Panc1 (cell line): ENCODE measurements around the gene AMZ1. TPM values are rescaled to one million over a fixed set of nuclear protein-coding genes. Genes with fewer than 3 reads are reported as not detected.

ENCODE experiments used
- ATAC-seq: fragments of 200-7000 bp; cut with Tn5 transposase; 2 replicates; pipeline ENCODE4 v1.9.1; 2020; ENCODE audit warnings: mild to moderate bottlenecking, moderate library complexity
- BruUV-seq: library from RNA; stranded (reverse); fragments of 400-500 nt; replicated peaks from 2 replicates; lab custom pipeline; 2021; lab: Mats Ljungman, UMichigan
- CTCF ChIA-PET: fragments of 300-600 bp; sonication (Branson Sonifier 250); formaldehyde crosslinking; loops from one replicate; lab custom pipeline; 2022; ENCODE audit warnings: antibody characterized with exemption; lab: Charles Lee
- POLR2A ChIA-PET: fragments of 300-600 bp; sonication (Branson Sonifier 250); formaldehyde crosslinking; loops from one replicate; lab custom pipeline; 2022; ENCODE audit warnings: antibody characterized with exemption; lab: Charles Lee
- DNase-seq: peaks from one replicate; pipeline ENCODE4 v3.0.0-alpha.2; 2010; ENCODE audit warnings: low read depth, low spot score
- H3K27ac ChIP-seq: 2 replicates; pipeline ENCODE4 v1.5.1; 2011; ENCODE audit warnings: mild to moderate bottlenecking, low read length, inconsistent platforms
- H3K27me3 ChIP-seq: fragments of 200-500 bp; sonication (Bioruptor generic); 2 replicates; pipeline ENCODE4 v1.6.0; 2014; ENCODE audit warnings: low read length, inconsistent platforms; ENCODE audit not compliant: control insufficient read depth, insufficient read depth
- H3K36me3 ChIP-seq: fragments of 200-500 bp; sonication (Bioruptor generic); 2 replicates; pipeline ENCODE4 v1.5.1; 2014; ENCODE audit warnings: inconsistent platforms, mild to moderate bottlenecking, low read length, moderate library complexity; ENCODE audit not compliant: control insufficient read depth, insufficient read depth
- H3K4me1 ChIP-seq: 2 replicates; pipeline ENCODE4 v1.5.1; 2011; ENCODE audit warnings: inconsistent platforms, mild to moderate bottlenecking, low read length, moderate library complexity; ENCODE audit not compliant: control insufficient read depth, insufficient read depth
- H3K4me3 ChIP-seq, 2 experiments: 2 replicates each; pipeline ENCODE4 v1.5.1; 2011 to 2012; ENCODE audit warnings: low read depth in 2 of 2, low read length in 2 of 2, mild to moderate bottlenecking in 2 of 2, inconsistent platforms in 1 of 2, moderate library complexity in 1 of 2
- H3K9me3 ChIP-seq: fragments of 200-500 bp; sonication (Bioruptor generic); 2 replicates; pipeline ENCODE4 v1.5.1; 2014; ENCODE audit warnings: low read depth, mild to moderate bottlenecking, inconsistent platforms, low read length, moderate library complexity; ENCODE audit not compliant: control insufficient read depth, insufficient read depth
- CTCF ChIP-seq: fragments of 450-650 bp; IDR thresholded peaks from 2 replicates; pipeline ENCODE4 v1.5.1; 2017; ENCODE audit warnings: mild to moderate bottlenecking
- POLR2AphosphoS5 ChIP-seq: IDR thresholded peaks from 2 replicates; pipeline ENCODE4 v1.6.1; 2012; ENCODE audit warnings: mild to moderate bottlenecking, low read depth, low read length, moderate library complexity
- REST ChIP-seq, 2 experiments: IDR thresholded peaks; 2 replicates each; pipeline ENCODE4 v1.6.1; 2011 to 2012; ENCODE audit warnings: low read depth in 2 of 2, control low read depth in 1 of 2, low read length in 1 of 2, mild to moderate bottlenecking in 1 of 2, moderate library complexity in 1 of 2; ENCODE audit not compliant: insufficient read depth in 1 of 2
- SIN3A ChIP-seq: IDR thresholded peaks from 2 replicates; pipeline ENCODE4 v1.6.1; 2012; ENCODE audit warnings: low read depth, mild to moderate bottlenecking, low read length, moderate library complexity, borderline replicate concordance; ENCODE audit not compliant: insufficient read depth
- TCF7L2 ChIP-seq: IDR thresholded peaks from 2 replicates; pipeline ENCODE4 v1.6.1; 2011; ENCODE audit warnings: mild to moderate bottlenecking, low read depth, low read length, inconsistent platforms
- in situ Hi-C: cut with HindIII; loops from 2 replicates; pipeline ENCODE4 v1.10.0; 2016; ENCODE audit warnings: low sequenced_read_pairs, low pct_unique_long_range_greater_than_20kb
- intact Hi-C: fragments of 100-400 bp; cut with micrococcal nuclease; formaldehyde crosslinking; loops from one replicate; pipeline ENCODE4 v1.10.0; 2022; ENCODE audit not compliant: unreplicated experiment
- total RNA-seq: library from RNA; stranded (reverse); gene quantifications from one replicate; pipeline ENCODE4 v1.2.1, GENCODE V29; 2021; ENCODE audit not compliant: unreplicated experiment

The AMZ1 gene
- total RNA-seq, 1 experiment from 2014 or later: 0.57 TPM

- ChIA-PET CTCF (interaction anchor here (1.2 kb wide), 1 partner anchor 10 kb away, joined by 3 read pairs; no protein-coding TSS in a partner anchor), POLR2A (no interaction called here)
- H3K9me3 ChIP-seq: no peaks in the 10 kb centered on the region
- no peaks in the 10 kb centered on the region for H3K27me3 ChIP-seq
- no peaks in the 10 kb centered on the region for H3K36me3 ChIP-seq
- in situ Hi-C loops (no loop called here), intact Hi-C loops (no loop called here)
- H3K4me1 ChIP-seq: no peaks in the 10 kb centered on the region
- no peak overlapping the region for H3K4me3 ChIP-seq
- TF ChIP-seq SIN3A: no peak
- TF ChIP-seq REST (IDR thresholded peaks at IDR 0.05; ENCODE audit: insufficient read depth in 1 of 2, low read depth in 2 of 2, low read length in 1 of 2): no peak
- no peak for TF ChIP-seq POLR2AphosphoS5
- no peak for TF ChIP-seq CTCF
- no peak for TF ChIP-seq TCF7L2
- no TSS peak for BruUV-seq
- ATAC-seq (no peak), DNase-seq (no peak)
- no peak overlapping the region for H3K27ac ChIP-seq
Observed at GRCh38 chr7:2698581-2699288, 10.7 kb downstream of the AMZ1 start.

GRCh38 chr7:2699289-2699620, 11.3 kb downstream of the AMZ1 start:
- no peaks in the 10 kb centered on the region for H3K9me3 ChIP-seq
- H3K36me3 ChIP-seq: no peaks in the 10 kb centered on the region
- no peak overlapping the region for H3K27ac ChIP-seq
- ATAC-seq: no peak
- H3K4me1 ChIP-seq: no peaks in the 10 kb centered on the region
- no peak for DNase-seq
- no peaks in the 10 kb centered on the region for H3K27me3 ChIP-seq
- no TSS peak for BruUV-seq
- ChIA-PET CTCF (interaction anchor here (1.2 kb wide), 2 partner anchors 9 to 11 kb away, joined by 3 read pairs; no protein-coding TSS in a partner anchor), POLR2A (no interaction called here)
- TF ChIP-seq REST (IDR thresholded peaks at IDR 0.05; ENCODE audit: insufficient read depth in 1 of 2, low read depth in 2 of 2, low read length in 1 of 2): no peak
- no peak overlapping the region for H3K4me3 ChIP-seq
- intact Hi-C loops (no loop called here), in situ Hi-C loops (no loop called here)
